Measurements from ENCODE around the gene GSG1L.
"Not testable (repeated sequence)": the region's sequence is repeated elsewhere in the genome, so short reads cannot be mapped to it uniquely, and the experiment has no call there.

Gene GSG1L

GRCh38 chr16:27947696-27948095 lies 115.8 kb downstream of the GSG1L start:
- no peak for DNase-seq (ENCODE audit: low read depth)

DNA sequence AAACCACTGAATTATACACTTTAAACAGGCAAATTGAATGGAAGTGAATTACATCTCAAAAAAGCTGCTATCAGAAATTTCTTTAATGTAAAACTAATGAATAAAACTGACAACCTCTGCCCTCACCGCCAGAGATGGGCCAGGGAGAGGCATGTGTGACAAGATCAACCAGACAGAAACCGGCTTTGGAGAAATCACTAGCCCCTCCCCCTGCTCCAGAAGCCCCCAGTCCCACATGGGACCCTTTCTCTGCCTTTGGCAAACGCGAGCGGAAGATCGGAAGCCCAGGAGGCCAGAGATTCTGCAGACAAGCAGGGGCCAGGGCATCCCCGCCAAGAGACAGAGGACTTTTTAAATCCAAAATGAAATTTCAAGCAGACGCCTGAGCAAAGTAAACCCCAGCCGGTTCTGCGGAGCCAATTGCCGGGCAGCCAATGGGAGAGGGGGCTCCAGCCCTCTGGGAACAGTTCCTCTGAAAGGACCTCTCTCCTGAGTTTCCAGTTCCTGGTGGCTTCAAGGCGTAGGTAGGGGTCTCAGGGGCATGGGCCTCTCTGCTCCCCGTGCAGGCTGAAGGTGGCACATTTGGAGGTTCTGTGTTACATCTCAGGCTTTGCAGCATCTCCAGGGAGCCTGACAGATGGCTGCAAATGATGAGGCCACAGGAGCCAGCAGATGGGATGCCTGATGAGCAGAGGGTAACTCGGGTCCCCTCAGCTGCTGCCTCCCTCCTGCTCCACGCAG lies 118.1 kb downstream of the GSG1L start:
- no peak for DNase-seq (ENCODE audit: low read depth)

- DNase-seq (ENCODE audit: low read depth), result no peak
Observed at GRCh38 chr16:27943766-27944165, 119.7 kb downstream of the GSG1L start.

DNA sequence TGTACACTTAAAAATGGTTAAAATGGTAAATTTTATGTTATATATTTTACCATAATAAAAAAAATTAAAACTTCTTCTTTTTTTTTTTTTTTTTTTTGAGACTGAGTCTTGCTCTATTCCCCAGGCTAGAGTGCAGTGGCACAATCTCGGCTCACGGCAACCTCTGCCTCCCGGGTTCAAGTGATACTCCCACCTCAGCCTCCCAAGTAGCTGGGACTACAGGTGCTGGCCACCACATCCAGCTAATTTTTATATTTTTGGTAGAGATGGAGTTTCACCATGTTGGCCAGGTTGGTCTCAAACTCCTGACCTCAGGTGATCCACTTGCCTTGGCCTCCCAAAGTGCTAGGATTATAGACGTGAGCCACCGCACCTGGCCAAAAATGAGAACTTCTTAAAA lies 121.4 kb downstream of the GSG1L start:
- DNase-seq (ENCODE audit: low read depth), result not testable (repeated sequence)

DNA sequence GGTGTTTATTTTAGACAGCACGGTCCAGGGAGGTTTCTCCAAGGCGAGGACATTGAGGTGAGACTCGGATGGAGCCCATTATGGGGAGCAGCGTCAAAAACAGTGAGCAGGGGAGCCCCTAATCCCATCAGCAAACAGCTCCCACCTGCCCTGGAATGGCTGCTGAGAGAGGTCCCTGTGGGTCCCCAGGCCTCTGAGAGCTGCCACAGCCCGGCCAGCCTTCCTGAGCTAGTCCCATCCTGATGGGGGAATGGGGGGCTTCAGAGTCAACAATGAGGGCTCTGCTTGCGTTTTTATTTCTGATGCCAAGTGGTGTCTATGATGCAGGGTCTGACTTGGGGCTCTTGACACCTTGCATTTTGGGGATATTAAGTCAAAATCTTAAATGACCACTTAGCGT lies 128.4 kb downstream of the GSG1L start:
- DNase-seq (ENCODE audit: low read depth), result no peak

DNA sequence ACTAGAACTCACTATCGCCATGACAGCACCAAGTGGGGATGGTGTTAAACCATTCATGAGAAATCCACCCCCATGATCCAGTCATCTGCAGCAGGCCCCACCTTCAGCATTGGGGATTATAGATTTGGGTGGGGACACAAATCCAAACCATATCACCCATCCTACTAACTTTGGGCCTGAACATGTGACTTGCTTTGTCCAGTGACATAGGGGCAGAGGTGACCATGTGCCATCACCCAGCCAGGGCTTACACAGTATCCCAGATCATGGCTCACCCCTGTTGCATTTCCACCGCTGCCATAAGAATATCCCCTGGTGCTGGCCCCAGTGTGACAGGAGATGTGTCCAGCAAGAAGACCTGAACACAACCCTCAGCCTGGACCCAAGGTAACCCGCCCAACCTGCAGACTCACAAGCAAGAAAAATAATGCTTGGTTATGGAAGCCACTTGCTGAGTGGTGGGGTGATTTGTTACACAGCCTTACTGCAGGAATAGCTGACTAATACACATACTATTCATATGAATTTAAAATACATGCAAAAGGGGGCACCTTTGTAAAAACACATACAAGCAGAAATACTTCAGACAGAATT lies 130.9 kb downstream of the GSG1L start:
- DNase-seq (ENCODE audit: low read depth), result no peak

- DNase-seq (ENCODE audit: low read depth), result no peak
Observed at GRCh38 chr16:27929818-27930217, 133.7 kb downstream of the GSG1L start.

GRCh38 chr16:27928542-27928941 lies 135.0 kb downstream of the GSG1L start:
- no peak for DNase-seq (ENCODE audit: low read depth)

DNA sequence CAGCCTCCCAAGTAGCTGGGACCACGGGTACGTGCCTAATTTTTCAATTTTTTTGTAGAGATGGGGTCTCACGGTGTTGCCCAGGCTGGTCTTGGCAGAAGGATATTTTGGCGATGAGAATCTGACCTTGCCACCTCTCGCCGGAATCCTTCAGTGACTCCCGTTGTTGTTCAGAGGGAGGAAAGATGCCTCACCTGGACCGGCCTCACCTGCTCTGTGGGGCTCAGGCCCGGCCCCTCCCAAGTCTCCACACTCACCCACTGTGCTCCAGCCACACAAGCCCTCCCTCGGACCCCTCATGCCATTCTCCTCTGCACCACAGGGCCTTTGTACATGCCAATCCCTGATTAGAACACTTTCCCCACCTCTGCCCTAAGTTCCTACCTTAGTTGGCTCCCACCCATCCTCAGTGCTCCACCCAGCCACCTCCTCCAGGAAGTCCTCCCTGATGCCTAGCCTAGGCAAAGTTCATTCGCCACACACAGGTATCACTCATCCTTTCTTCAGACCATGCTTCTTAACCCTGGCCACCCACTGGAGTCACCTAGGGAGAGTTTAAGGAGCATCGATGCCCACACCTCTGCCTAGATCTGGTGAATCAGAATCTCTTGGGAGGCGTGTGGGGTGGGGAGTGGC lies 136.1 kb downstream of the GSG1L start:
- no peak for DNase-seq (ENCODE audit: low read depth)

- no peak for DNase-seq (ENCODE audit: low read depth)
Observed at GRCh38 chr16:27925612-27926011, 137.9 kb downstream of the GSG1L start.

DNA sequence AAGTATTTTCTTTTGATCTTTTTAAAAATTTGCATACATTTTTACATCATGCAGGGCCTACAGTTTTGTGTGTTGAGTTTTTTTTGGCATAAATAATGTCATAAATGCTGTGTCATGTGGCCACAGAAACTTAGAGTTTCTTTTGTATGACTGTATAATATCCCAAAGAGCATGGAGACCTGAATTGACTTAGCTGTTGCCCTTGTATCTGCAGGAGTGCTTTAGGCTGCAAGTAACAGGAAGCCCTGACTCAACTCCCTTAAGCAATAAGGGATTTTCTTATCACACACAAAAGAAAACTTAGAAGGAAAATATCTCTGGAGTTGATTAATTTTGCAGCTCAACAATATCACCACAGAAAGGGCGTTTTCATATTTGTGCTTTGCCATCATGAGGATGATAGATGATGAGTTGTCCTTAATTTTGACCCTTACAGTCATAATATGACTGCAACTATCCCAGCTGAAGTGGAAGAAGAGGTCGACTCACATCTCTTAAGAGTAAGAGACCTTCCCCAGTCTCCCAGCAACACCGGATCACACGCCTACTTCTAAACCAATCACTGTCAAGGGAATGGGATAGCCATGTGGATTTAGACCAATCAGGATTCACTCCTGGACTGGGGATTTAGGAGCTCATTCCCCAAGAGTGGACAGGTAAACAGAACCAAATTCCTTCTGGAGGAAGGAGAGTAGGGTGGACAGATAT lies 138.9 kb downstream of the GSG1L start:
- DNase-seq (ENCODE audit: low read depth), result no peak

DNA sequence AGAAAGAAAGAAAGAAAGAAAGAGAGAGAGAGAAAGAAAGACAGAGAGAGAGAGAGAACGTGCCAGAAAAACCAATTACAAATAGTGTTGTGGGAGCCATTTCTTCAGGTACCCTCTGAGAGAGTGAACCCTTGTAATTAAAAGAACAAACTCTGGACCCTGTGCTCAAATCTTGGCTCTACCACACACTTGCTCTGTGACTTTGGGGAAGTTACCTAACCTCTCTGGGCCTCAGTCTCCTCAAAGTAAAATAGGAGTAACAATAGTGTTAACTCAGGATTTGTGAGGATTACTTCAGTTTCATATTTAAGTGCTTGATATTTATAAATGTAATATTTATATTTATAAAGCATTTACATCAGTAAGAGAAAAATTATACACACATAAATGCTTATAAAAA lies 139.8 kb downstream of the GSG1L start:
- DNase-seq (ENCODE audit: low read depth), result no peak

GRCh38 chr16:27922433-27922832 lies 141.1 kb downstream of the GSG1L start:
- DNase-seq (ENCODE audit: low read depth), result no peak

GRCh38 chr16:27921134-27921533 lies 142.4 kb downstream of the GSG1L start:
- DNase-seq (ENCODE audit: low read depth), result no peak

DNA sequence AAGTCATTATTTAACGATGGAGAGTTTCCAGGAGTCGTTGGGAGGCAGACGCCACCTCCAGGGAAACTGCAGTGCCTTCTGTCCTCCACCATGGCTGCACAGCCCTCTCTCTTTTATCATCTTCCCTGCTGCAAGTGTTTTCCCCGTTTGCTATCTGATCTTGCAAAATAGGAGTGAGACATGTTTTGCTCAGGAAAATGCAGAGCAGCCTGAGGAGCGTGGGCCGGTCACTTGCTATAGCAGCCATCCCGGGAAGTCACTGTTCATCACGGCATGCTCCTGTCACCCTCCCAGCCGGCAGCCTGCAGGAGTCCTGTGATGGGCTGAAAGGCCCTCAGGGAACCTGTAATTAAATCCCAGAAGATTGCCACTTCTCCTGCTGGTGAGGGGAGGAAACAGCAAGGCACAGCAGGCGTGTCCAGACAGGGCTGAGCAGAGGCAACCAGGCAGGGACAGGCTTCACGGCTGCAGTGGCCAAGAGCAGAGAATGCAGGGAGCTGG lies 143.1 kb downstream of the GSG1L start:
- DNase-seq (ENCODE audit: low read depth), result no peak

DNA sequence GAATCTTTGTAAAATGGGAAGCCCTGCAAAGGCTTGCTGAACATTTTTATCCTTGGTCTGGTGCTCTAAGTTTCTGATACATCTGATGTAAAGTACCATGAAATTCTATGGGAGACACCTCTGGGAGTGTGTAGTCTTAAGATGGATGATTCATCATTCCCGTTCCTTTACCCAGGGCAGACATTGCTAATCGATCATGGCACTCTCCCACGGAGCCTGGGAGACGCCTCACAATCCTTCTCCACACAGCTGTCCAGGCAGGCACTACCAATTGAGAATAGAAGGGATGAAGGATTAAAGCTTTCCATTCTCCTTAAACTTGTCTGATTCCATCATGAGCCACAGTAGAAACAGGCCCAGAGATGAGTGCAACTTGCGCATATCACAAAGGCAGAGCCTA lies 144.8 kb downstream of the GSG1L start:
- DNase-seq (ENCODE audit: low read depth), result no peak

GRCh38 chr16:27917949-27918348 lies 145.6 kb downstream of the GSG1L start:
- no peak for DNase-seq (ENCODE audit: low read depth)

DNA sequence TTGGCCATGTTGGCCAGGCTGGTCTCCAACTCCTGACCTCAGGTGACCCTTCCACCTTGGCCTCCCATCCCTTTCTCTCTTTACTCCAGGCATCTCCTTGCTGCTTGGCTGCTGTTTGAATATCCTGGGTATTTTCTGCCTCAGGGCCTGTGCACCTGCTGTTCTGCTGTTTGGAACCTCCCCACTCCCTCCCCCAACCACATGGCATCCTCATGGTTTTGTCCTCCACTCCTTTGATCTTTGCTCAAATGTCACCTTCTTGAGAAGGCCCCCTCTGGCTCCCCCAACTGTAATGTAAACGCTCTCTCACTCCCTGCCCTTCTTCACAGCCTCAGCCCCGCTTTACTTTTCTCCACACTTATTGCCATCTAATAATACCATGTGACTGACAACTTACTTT lies 152.0 kb downstream of the GSG1L start:
- no peak for DNase-seq (ENCODE audit: low read depth)

DNA sequence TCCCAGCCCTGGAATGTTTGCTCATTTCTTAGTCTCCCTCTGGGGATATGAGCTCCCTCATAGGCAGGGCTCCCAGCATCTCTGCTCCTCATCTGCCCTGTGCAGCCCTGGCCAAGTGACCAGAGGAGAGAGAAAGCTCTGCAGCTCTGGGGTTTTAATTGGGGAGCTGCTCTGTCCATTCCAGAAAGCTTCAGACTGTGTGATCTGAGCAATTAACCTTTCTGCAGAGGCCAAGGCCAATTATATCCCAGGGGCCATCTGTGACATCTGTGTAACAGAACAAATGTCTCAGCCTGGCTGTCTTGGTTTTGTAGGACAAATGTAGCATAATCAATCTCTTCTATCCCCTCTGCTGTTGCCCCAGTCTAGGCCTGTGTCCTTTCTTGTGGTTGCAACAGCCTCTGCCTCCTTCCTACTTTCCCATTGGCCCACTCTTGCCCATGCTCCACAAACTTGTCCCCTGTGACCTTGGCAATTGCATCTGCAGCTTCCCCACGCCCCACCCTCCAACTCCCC lies 156.0 kb downstream of the GSG1L start:
- DNase-seq (ENCODE audit: low read depth), result no peak

- DNase-seq (ENCODE audit: low read depth), result no peak
Observed at GRCh38 chr16:27906883-27907282, 156.6 kb downstream of the GSG1L start.

GRCh38 chr16:27903046-27903655 lies 160.4 kb downstream of the GSG1L start:
- no peak for DNase-seq (ENCODE audit: low read depth)

- no peak for DNase-seq (ENCODE audit: low read depth)
Observed at GRCh38 chr16:27902551-27902950, 161.0 kb downstream of the GSG1L start.

All from activated T-cell treated with anti-CD3 and anti-CD28 coated beads for 1 hour (primary cell).